GM21576 (cell line): ENCODE results near the gene ZNF180.
"Not testable (repeated sequence)": the region's sequence is repeated elsewhere in the genome, so short reads cannot be mapped to it uniquely, and the experiment has no call there.

Experiments
- ATAC-seq: cut with Tn5 transposase; IDR thresholded peaks from one replicate; pipeline ENCODE4 v1.9.1; 2021; ENCODE audit warnings: mild to moderate bottlenecking, moderate library complexity; ENCODE audit not compliant: unreplicated experiment

ZNF180 gene

GRCh38 chr19:44499559-44499958 lies 763 bp downstream of the ZNF180 start:
- ATAC-seq, result no peak

GRCh38 chr19:44498988-44499387 lies 1.3 kb downstream of the ZNF180 start:
- no peak for ATAC-seq

GRCh38 chr19:44496711-44497110 lies 3.6 kb downstream of the ZNF180 start:
- no peak for ATAC-seq

GRCh38 chr19:44476559-44477408 lies 23.5 kb downstream of the ZNF180 start:
- no peak for ATAC-seq

- not testable (repeated sequence) for ATAC-seq
Observed at GRCh38 chr19:44468730-44469129, 31.6 kb downstream of the ZNF180 start.

GRCh38 chr19:44462600-44463286 lies 37.6 kb downstream of the ZNF180 start:
- ATAC-seq, result not testable (repeated sequence)

GRCh38 chr19:44456016-44456415 lies 44.3 kb downstream of the ZNF180 start:
- ATAC-seq, result not testable (repeated sequence)

- no peak for ATAC-seq
Observed at GRCh38 chr19:44455100-44455499, 45.2 kb downstream of the ZNF180 start.

GRCh38 chr19:44452367-44452766 lies 48.0 kb downstream of the ZNF180 start:
- no peak for ATAC-seq

- no peak for ATAC-seq
Observed at GRCh38 chr19:44451687-44452086, 48.6 kb downstream of the ZNF180 start.

GRCh38 chr19:44447916-44448674 lies 52.2 kb downstream of the ZNF180 start, which contains the start of gene ZNF229:
ZNF229 (minus strand) TSS chr19:44448472; CDS start chr19:44442847, 5,625 bp downstream.
- no peak for ATAC-seq

GRCh38 chr19:44438441-44438840 lies 61.9 kb downstream of the ZNF180 start:
- ATAC-seq, result no peak

GRCh38 chr19:44435441-44435840 lies 64.9 kb downstream of the ZNF180 start:
- ATAC-seq, result no peak

GRCh38 chr19:44430956-44431355 lies 69.4 kb downstream of the ZNF180 start:
- ATAC-seq, result no peak
